Gastrocnemius medialis (tissue), 4 donors: ENCODE data around the gene TMEM221.

Experiments used
- POLR2A ChIP-seq, 2 donors: fragments of 450-650 bp; IDR thresholded peaks; one replicate each; pipeline ENCODE4 v1.6.1; 2017; ENCODE audit warnings: antibody characterized with exemption in 2 of 2, mild to moderate bottlenecking in 2 of 2, moderate library complexity in 2 of 2
- TF ChIP-seq, protein P1 (sequence below), 5 experiments: fragments of 450-650 bp in 3 of 5; fragments of 200-600 bp in 2 of 5; sonication (generic) in 2 of 5; IDR thresholded peaks in 4 of 5; conservative IDR thresholded peaks in 1 of 5; 1 replicate in 4 of 5; 2 replicates in 1 of 5; pipeline ENCODE4 v1.5.1; 2016 to 2019; ENCODE audit warnings: antibody characterized with exemption in 5 of 5, mild to moderate bottlenecking in 3 of 5, moderate library complexity in 3 of 5

DNA sequence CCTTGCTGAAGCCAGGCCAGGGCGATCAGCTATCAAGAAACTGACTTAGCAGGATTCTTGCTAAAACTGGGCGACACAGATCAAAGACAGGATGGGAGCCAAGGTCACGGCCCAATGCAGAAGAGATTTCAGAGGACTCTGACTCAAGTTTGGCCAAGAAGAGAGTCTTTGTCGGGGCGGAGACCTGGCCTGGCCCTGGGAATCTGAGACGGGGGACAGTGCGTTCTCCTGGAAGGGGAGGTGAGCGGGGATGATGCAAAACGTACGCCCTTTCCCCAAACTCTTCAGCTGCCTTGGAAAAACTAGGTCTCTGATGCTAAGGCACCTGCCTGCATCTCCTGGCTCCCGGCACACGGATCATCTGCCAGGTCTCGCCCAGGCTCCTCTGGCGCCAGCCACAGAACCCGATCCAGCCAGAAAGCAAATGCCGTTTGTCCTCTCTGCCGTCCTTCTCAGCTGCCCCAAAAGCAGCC is 18.8 kb downstream of the TMEM221 start:
- TF ChIP-seq, protein P1, sequence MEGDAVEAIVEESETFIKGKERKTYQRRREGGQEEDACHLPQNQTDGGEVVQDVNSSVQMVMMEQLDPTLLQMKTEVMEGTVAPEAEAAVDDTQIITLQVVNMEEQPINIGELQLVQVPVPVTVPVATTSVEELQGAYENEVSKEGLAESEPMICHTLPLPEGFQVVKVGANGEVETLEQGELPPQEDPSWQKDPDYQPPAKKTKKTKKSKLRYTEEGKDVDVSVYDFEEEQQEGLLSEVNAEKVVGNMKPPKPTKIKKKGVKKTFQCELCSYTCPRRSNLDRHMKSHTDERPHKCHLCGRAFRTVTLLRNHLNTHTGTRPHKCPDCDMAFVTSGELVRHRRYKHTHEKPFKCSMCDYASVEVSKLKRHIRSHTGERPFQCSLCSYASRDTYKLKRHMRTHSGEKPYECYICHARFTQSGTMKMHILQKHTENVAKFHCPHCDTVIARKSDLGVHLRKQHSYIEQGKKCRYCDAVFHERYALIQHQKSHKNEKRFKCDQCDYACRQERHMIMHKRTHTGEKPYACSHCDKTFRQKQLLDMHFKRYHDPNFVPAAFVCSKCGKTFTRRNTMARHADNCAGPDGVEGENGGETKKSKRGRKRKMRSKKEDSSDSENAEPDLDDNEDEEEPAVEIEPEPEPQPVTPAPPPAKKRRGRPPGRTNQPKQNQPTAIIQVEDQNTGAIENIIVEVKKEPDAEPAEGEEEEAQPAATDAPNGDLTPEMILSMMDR (IDR thresholded peaks at IDR 0.05 in 4 of 5, conservative IDR thresholded peaks at IDR 0.05 in 1 of 5), result no peak
- no peak for TF ChIP-seq POLR2A (IDR thresholded peaks at IDR 0.05)
